Measurements from ENCODE around the gene TEAD1.
A peak's percentile ranks its signal among the peaks of the same experiment; 100 is the strongest.

TEAD1 gene

DNA sequence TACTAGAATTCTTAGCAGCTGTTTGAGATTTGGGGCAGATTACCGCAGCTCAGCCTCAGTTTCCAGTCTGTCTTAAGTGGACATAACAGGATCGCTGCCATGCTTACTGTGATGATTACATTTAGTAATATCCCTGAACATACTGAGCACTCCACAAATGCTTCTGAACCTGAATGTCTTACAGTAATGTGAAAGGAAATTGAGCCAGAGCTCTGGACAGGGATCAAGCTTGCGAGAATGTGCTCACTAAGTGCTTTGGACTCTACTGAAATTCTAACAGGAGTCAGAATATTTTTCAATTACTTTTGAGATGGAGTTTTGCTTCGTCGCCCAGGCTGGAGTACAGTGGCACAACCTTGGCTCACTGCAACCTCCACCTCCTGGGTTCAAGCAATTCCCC, 216.3 kb downstream of the TEAD1 start:
- Histone ChIP-seq H3K27ac (ENCODE audit: low read depth, low read length) (no peak overlapping the region), H3K4me1 (ENCODE audit: control insufficient read depth, low read length) (no peaks in the 10 kb centered on the region), H3K27me3 (ENCODE audit: control insufficient read depth, low read length) (no peaks in the 10 kb centered on the region), H3K9me3 (ENCODE audit: control insufficient read depth, insufficient read depth, low read length) (no peaks in the 10 kb centered on the region), H3K4me3 (ENCODE audit: low read length) (no peak overlapping the region), H3F3A (ENCODE audit: control insufficient read depth, insufficient read depth) (no peaks in the 10 kb centered on the region), H3K36me3 (ENCODE audit: control insufficient read depth, low read length) (no peaks in the 10 kb centered on the region), H3K4me2 (ENCODE audit: low read length) (no peak overlapping the region), H4K20me1 (ENCODE audit: control insufficient read depth, insufficient read depth, low read depth, low read length) (no peaks in the 10 kb centered on the region), H3K79me2 (ENCODE audit: control insufficient read depth, low read length) (no peaks in the 10 kb centered on the region), H3K9me2 (replicated peaks; ENCODE audit: control insufficient read depth, low read length) (no peaks in the 10 kb centered on the region)
- no peak for TF ChIP-seq EZH2phosphoT487 (IDR thresholded peaks at IDR 0.05; ENCODE audit: borderline replicate concordance, low read length)
- TF ChIP-seq, protein P1, sequence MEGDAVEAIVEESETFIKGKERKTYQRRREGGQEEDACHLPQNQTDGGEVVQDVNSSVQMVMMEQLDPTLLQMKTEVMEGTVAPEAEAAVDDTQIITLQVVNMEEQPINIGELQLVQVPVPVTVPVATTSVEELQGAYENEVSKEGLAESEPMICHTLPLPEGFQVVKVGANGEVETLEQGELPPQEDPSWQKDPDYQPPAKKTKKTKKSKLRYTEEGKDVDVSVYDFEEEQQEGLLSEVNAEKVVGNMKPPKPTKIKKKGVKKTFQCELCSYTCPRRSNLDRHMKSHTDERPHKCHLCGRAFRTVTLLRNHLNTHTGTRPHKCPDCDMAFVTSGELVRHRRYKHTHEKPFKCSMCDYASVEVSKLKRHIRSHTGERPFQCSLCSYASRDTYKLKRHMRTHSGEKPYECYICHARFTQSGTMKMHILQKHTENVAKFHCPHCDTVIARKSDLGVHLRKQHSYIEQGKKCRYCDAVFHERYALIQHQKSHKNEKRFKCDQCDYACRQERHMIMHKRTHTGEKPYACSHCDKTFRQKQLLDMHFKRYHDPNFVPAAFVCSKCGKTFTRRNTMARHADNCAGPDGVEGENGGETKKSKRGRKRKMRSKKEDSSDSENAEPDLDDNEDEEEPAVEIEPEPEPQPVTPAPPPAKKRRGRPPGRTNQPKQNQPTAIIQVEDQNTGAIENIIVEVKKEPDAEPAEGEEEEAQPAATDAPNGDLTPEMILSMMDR (IDR thresholded peaks at IDR 0.05; ENCODE audit: low read depth, low read length, poor library complexity, severe bottlenecking), result no peak

DNA sequence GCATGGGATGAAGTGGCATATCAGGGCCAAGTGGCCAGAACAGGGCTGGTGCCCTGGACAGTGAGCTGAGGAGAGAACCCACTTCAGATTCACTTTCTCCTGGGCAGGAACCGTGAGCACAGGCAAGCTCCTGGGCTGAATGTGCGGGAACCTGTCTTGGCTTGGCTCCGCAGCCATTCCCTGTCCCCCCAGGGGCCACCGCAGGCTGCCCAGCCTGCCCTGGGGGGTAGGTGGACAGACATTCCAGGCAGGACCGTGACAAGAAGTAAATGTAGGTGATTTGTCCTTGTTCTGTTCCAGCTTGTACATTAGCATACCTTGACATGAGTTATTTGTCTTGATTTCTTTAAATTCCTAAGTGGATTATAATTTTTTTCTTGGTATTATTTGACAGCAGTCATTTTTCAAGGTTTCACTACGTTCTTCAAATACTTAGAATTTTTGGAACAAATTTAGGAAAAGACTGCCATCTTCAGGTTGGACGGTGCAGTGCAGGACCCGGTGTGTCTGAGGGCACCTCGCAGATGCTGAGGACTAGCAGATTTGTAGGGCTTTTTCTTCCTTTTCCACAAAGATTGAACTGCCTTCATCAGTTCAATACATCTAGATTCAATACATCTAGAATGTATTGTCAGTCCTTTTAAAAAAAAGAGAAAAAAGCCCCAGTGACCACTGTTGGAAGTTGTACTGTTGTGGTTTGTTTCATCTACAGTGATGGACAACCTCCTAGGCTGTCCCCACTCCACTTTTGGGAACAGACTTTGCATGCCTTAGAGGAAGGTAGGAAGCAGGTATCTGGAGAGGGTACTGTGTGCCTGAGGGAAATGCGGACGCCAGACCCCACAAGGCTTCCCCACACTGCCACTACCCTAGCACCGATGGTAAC, 219.8 kb downstream of the TEAD1 start:
- H3K9me2 ChIP-seq (replicated peaks; ENCODE audit: control insufficient read depth, low read length), result no peaks in the 10 kb centered on the region
- TF ChIP-seq, protein P1 (IDR thresholded peaks at IDR 0.05; ENCODE audit: low read depth, low read length, poor library complexity, severe bottlenecking), result peak; percentile 78
- no peak for TF ChIP-seq EZH2phosphoT487 (IDR thresholded peaks at IDR 0.05; ENCODE audit: borderline replicate concordance, low read length)
- no peaks in the 10 kb centered on the region for H3K4me1 ChIP-seq (ENCODE audit: control insufficient read depth, low read length)
- no peak overlapping the region for H3K27ac ChIP-seq (ENCODE audit: low read depth, low read length)
- H3K9me3 ChIP-seq (ENCODE audit: control insufficient read depth, insufficient read depth, low read length), result no peaks in the 10 kb centered on the region
- no peaks in the 10 kb centered on the region for H3K79me2 ChIP-seq (ENCODE audit: control insufficient read depth, low read length)
- no peak overlapping the region for H3K4me3 ChIP-seq (ENCODE audit: low read length)
- H3F3A ChIP-seq (ENCODE audit: control insufficient read depth, insufficient read depth), result no peaks in the 10 kb centered on the region
- H3K27me3 ChIP-seq (ENCODE audit: control insufficient read depth, low read length), result no peaks in the 10 kb centered on the region
- no peaks in the 10 kb centered on the region for H3K36me3 ChIP-seq (ENCODE audit: control insufficient read depth, low read length)
- H3K4me2 ChIP-seq (ENCODE audit: low read length), result no peak overlapping the region
- H4K20me1 ChIP-seq (ENCODE audit: control insufficient read depth, insufficient read depth, low read depth, low read length), result no peaks in the 10 kb centered on the region

DNA sequence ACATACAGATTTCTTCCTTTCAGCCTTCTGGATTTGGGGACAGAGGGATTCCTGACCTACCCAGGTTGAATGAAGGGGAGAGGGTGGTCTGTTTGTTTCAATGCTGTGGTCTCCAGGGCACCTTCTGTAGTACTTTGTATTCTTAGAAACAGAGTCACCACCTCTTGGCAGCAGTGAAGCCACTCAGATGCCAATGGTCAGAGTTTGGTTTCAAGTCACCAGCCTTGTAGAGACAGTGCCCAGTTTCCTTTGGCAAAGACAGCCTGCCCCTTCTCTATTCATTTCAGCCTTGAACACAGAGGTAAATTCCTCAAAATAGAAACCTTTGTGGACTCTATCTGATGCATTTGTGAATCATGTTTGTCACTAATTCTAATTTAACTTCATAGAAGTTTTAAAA, 223.2 kb downstream of the TEAD1 start:
- no peaks in the 10 kb centered on the region for H3K27me3 ChIP-seq (ENCODE audit: control insufficient read depth, low read length)
- no peaks in the 10 kb centered on the region for H3K4me1 ChIP-seq (ENCODE audit: control insufficient read depth, low read length)
- no peaks in the 10 kb centered on the region for H3K9me2 ChIP-seq (replicated peaks; ENCODE audit: control insufficient read depth, low read length)
- H3K4me3 ChIP-seq (ENCODE audit: low read length), result no peak overlapping the region
- H3K9me3 ChIP-seq (ENCODE audit: control insufficient read depth, insufficient read depth, low read length), result no peaks in the 10 kb centered on the region
- H3K79me2 ChIP-seq (ENCODE audit: control insufficient read depth, low read length), result no peaks in the 10 kb centered on the region
- TF ChIP-seq, protein P1 (IDR thresholded peaks at IDR 0.05; ENCODE audit: low read depth, low read length, poor library complexity, severe bottlenecking), result no peak
- TF ChIP-seq EZH2phosphoT487 (IDR thresholded peaks at IDR 0.05; ENCODE audit: borderline replicate concordance, low read length), result no peak
- H3K36me3 ChIP-seq (ENCODE audit: control insufficient read depth, low read length), result no peaks in the 10 kb centered on the region
- no peak overlapping the region for H3K4me2 ChIP-seq (ENCODE audit: low read length)
- H3F3A ChIP-seq (ENCODE audit: control insufficient read depth, insufficient read depth), result no peaks in the 10 kb centered on the region
- H4K20me1 ChIP-seq (ENCODE audit: control insufficient read depth, insufficient read depth, low read depth, low read length), result no peaks in the 10 kb centered on the region
- no peak overlapping the region for H3K27ac ChIP-seq (ENCODE audit: low read depth, low read length)
